ENCODE measurements around the gene PRKACA. TPM values are rescaled to one million over a fixed set of nuclear protein-coding genes. Genes with fewer than 3 reads are reported as not detected.

Gene PRKACA
- total RNA-seq, 4 donors from 2014 or later: 37.3 to 81.8 (median 45.6) TPM

GRCh38 chr19:14160017-14160703 is 42.6 kb upstream of the PRKACA start:
- no peak for TF ChIP-seq CTCF (IDR thresholded peaks at IDR 0.05; ENCODE audit: low read depth)

- no peak for TF ChIP-seq CTCF (IDR thresholded peaks at IDR 0.05; ENCODE audit: low read depth)
Observed at GRCh38 chr19:14159059-14159458, 41.5 kb upstream of the PRKACA start.

GRCh38 chr19:14158276-14159023 is 40.9 kb upstream of the PRKACA start:
- no peak for TF ChIP-seq CTCF (IDR thresholded peaks at IDR 0.05; ENCODE audit: low read depth)

GRCh38 chr19:14156971-14157717 is 39.6 kb upstream of the PRKACA start:
- no peak for TF ChIP-seq CTCF (IDR thresholded peaks at IDR 0.05; ENCODE audit: low read depth)

GRCh38 chr19:14156122-14156521 is 38.6 kb upstream of the PRKACA start:
- TF ChIP-seq CTCF (IDR thresholded peaks at IDR 0.05; ENCODE audit: low read depth): no peak

GRCh38 chr19:14155371-14155770 is 37.8 kb upstream of the PRKACA start:
- TF ChIP-seq CTCF (IDR thresholded peaks at IDR 0.05; ENCODE audit: low read depth): no peak

- no peak for TF ChIP-seq CTCF (IDR thresholded peaks at IDR 0.05; ENCODE audit: low read depth)
Observed at GRCh38 chr19:14152713-14153112, 35.2 kb upstream of the PRKACA start.

Data from subcutaneous adipose tissue (tissue), 4 donors.